Ishikawa (cell line): Measurements from ENCODE around the gene CRACR2B.

Experiments used
- CREB1 ChIP-seq: IDR thresholded peaks from 2 replicates; pipeline ENCODE4 v1.6.1; 2012; ENCODE audit warnings: low read depth
- EP300 ChIP-seq: IDR thresholded peaks from 2 replicates; pipeline ENCODE4 v1.6.1; 2012; ENCODE audit warnings: borderline replicate concordance
- TAF1 ChIP-seq: IDR thresholded peaks from 2 replicates; pipeline ENCODE4 v1.6.1; 2012; ENCODE audit warnings: low read depth, mild to moderate bottlenecking
- TEAD4 ChIP-seq: IDR thresholded peaks from 2 replicates; pipeline ENCODE4 v1.6.1; 2012
- ZBTB7A ChIP-seq: IDR thresholded peaks from 2 replicates; pipeline ENCODE4 v1.6.1; 2012; ENCODE audit warnings: low read depth
- TF ChIP-seq, protein P1 (sequence below): IDR thresholded peaks from 2 replicates; pipeline ENCODE4 v1.6.1; 2012; ENCODE audit warnings: low read depth, mild to moderate bottlenecking

- no peak for TF ChIP-seq TAF1
- no peak for TF ChIP-seq TEAD4
- TF ChIP-seq, protein P1, sequence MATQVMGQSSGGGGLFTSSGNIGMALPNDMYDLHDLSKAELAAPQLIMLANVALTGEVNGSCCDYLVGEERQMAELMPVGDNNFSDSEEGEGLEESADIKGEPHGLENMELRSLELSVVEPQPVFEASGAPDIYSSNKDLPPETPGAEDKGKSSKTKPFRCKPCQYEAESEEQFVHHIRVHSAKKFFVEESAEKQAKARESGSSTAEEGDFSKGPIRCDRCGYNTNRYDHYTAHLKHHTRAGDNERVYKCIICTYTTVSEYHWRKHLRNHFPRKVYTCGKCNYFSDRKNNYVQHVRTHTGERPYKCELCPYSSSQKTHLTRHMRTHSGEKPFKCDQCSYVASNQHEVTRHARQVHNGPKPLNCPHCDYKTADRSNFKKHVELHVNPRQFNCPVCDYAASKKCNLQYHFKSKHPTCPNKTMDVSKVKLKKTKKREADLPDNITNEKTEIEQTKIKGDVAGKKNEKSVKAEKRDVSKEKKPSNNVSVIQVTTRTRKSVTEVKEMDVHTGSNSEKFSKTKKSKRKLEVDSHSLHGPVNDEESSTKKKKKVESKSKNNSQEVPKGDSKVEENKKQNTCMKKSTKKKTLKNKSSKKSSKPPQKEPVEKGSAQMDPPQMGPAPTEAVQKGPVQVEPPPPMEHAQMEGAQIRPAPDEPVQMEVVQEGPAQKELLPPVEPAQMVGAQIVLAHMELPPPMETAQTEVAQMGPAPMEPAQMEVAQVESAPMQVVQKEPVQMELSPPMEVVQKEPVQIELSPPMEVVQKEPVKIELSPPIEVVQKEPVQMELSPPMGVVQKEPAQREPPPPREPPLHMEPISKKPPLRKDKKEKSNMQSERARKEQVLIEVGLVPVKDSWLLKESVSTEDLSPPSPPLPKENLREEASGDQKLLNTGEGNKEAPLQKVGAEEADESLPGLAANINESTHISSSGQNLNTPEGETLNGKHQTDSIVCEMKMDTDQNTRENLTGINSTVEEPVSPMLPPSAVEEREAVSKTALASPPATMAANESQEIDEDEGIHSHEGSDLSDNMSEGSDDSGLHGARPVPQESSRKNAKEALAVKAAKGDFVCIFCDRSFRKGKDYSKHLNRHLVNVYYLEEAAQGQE: no peak
- no peak for TF ChIP-seq ZBTB7A
- no peak for TF ChIP-seq CREB1
- no peak for TF ChIP-seq EP300
These were observed 23.1 kb upstream of the CRACR2B start for GRCh38 chr11:804599-804964.
